ENCODE data around the gene GPBP1L1.

Gene GPBP1L1

DNA sequence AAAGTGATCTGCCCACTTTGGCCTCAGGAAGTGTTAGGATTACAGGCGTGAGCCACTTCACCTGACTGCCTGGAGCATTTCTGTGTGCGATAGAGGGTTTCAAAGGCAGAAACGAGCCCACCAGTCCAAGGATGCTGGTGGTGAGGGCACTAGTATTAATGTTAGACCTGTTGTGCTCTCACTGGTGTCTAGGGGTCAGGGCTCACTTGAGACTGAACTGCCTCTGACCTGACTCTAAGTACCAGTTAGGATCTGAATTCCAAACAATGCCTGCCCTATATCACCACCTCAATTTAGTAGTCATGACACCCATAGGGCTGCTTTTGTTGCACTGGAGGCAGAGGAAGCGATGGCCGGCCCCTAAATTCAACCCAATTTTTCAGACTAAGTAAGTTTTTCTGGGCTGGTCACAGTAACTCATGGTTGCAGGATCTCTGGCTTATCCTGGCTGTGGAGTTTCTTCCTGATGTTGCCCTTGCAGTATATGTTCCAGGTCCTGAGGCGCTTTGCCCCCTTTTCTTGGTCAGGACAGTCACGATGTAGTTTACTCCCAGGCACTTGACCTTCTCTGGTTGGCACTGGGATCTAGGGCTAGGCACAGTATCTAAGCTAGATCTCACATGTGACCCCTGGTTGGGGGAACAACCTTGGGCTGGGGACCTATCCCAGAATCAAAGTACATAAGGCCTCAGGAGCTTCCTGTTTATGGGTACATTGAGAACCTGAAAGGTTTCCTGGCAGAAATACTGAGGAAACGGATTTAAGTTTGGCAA lies 67.0 kb downstream of the GPBP1L1 start:
- no peak for DNase-seq (ENCODE audit: low read depth in 1 of 2, low spot score in 1 of 2)
- TF ChIP-seq, protein P1, sequence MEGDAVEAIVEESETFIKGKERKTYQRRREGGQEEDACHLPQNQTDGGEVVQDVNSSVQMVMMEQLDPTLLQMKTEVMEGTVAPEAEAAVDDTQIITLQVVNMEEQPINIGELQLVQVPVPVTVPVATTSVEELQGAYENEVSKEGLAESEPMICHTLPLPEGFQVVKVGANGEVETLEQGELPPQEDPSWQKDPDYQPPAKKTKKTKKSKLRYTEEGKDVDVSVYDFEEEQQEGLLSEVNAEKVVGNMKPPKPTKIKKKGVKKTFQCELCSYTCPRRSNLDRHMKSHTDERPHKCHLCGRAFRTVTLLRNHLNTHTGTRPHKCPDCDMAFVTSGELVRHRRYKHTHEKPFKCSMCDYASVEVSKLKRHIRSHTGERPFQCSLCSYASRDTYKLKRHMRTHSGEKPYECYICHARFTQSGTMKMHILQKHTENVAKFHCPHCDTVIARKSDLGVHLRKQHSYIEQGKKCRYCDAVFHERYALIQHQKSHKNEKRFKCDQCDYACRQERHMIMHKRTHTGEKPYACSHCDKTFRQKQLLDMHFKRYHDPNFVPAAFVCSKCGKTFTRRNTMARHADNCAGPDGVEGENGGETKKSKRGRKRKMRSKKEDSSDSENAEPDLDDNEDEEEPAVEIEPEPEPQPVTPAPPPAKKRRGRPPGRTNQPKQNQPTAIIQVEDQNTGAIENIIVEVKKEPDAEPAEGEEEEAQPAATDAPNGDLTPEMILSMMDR (IDR thresholded peaks at IDR 0.05; ENCODE audit: insufficient read depth, low read length): no peak
- TF ChIP-seq GABPA (IDR thresholded peaks at IDR 0.05; ENCODE audit: low read depth): no peak
- TF ChIP-seq, protein P2, sequence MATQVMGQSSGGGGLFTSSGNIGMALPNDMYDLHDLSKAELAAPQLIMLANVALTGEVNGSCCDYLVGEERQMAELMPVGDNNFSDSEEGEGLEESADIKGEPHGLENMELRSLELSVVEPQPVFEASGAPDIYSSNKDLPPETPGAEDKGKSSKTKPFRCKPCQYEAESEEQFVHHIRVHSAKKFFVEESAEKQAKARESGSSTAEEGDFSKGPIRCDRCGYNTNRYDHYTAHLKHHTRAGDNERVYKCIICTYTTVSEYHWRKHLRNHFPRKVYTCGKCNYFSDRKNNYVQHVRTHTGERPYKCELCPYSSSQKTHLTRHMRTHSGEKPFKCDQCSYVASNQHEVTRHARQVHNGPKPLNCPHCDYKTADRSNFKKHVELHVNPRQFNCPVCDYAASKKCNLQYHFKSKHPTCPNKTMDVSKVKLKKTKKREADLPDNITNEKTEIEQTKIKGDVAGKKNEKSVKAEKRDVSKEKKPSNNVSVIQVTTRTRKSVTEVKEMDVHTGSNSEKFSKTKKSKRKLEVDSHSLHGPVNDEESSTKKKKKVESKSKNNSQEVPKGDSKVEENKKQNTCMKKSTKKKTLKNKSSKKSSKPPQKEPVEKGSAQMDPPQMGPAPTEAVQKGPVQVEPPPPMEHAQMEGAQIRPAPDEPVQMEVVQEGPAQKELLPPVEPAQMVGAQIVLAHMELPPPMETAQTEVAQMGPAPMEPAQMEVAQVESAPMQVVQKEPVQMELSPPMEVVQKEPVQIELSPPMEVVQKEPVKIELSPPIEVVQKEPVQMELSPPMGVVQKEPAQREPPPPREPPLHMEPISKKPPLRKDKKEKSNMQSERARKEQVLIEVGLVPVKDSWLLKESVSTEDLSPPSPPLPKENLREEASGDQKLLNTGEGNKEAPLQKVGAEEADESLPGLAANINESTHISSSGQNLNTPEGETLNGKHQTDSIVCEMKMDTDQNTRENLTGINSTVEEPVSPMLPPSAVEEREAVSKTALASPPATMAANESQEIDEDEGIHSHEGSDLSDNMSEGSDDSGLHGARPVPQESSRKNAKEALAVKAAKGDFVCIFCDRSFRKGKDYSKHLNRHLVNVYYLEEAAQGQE (IDR thresholded peaks at IDR 0.05; ENCODE audit: insufficient replicate concordance, low read depth): no peak
- peak; percentile 64; the same call in 1 of the 2 replicates for TF ChIP-seq POLR2AphosphoS5 (IDR thresholded peaks at IDR 0.05; ENCODE audit: low read depth)
- Histone ChIP-seq H3K4me3 (replicated peaks; ENCODE audit: insufficient read depth, low read length) (no peak overlapping the region), H3K27me3 (ENCODE audit: insufficient read depth, poor library complexity, severe bottlenecking) (no peaks in the 10 kb centered on the region), H3K27ac (replicated peaks) (no peak overlapping the region)

DNA sequence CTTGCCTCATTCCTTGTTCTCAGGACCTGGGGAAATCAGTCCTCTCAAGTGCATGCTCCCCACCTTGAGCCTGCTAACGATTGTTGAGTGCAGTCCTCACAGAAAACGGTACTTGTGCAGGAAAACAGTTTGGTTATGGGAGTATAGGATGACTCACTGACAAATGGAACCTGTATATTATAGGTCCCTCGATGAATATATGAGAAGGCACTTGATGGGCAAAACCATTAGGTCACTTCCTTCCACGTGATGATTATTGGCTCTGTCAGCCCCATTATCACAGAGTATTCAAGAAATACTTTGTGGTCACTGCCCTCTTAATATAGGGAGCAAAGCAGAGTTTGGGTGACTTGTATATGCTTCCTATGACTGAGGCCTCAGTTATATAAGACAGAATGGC lies 68.7 kb downstream of the GPBP1L1 start:
- H3K27me3 ChIP-seq (ENCODE audit: insufficient read depth, poor library complexity, severe bottlenecking): no peaks in the 10 kb centered on the region
- TF ChIP-seq, protein P2 (IDR thresholded peaks at IDR 0.05; ENCODE audit: insufficient replicate concordance, low read depth): no peak
- TF ChIP-seq GABPA (IDR thresholded peaks at IDR 0.05; ENCODE audit: low read depth): no peak
- TF ChIP-seq, protein P1 (IDR thresholded peaks at IDR 0.05; ENCODE audit: insufficient read depth, low read length): no peak
- TF ChIP-seq POLR2AphosphoS5 (IDR thresholded peaks at IDR 0.05; ENCODE audit: low read depth): no peak
- TF ChIP-seq SPI1 (IDR thresholded peaks at IDR 0.05; ENCODE audit: borderline replicate concordance, low read depth): no peak
- DNase-seq (ENCODE audit: low read depth in 1 of 2, low spot score in 1 of 2): no peak
- H3K27ac ChIP-seq (replicated peaks): no peak overlapping the region
- no peak overlapping the region for H3K4me3 ChIP-seq (replicated peaks; ENCODE audit: insufficient read depth, low read length)

DNA sequence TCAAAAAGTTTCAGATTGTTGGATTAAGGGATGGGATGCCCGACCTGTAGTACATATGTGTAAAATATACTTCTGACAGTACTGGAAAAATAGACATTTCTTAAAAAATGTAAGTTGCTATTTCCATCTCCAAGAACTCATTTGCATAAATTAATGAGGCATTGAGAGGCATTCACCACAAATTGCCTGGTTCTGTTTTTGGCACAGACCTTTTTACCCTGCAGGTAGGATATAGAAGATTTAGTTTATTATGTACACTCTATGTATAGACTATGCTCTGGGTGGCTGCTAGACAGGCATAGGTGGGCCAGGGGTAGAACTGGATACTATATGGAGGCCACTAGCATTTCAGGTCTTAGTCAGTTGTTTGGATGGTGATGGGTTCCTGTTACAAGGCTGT lies 70.4 kb downstream of the GPBP1L1 start:
- Histone ChIP-seq H3K27me3 (ENCODE audit: insufficient read depth, poor library complexity, severe bottlenecking) (no peaks in the 10 kb centered on the region), H3K27ac (replicated peaks) (no peak overlapping the region), H3K4me3 (replicated peaks; ENCODE audit: insufficient read depth, low read length) (no peak overlapping the region)
- no peak for DNase-seq (ENCODE audit: low read depth in 1 of 2, low spot score in 1 of 2)
- TF ChIP-seq, protein P1 (IDR thresholded peaks at IDR 0.05; ENCODE audit: insufficient read depth, low read length): no peak
- TF ChIP-seq POLR2AphosphoS5 (IDR thresholded peaks at IDR 0.05; ENCODE audit: low read depth): no peak
- TF ChIP-seq GABPA (IDR thresholded peaks at IDR 0.05; ENCODE audit: low read depth): no peak
- TF ChIP-seq SPI1 (IDR thresholded peaks at IDR 0.05; ENCODE audit: borderline replicate concordance, low read depth): no peak
- TF ChIP-seq, protein P2 (IDR thresholded peaks at IDR 0.05; ENCODE audit: insufficient replicate concordance, low read depth): no peak

Measured in HL-60 (cell line).